Activated B cell treated with CpG ODN at 0.5 μM for 24 hours (primary cell): Measurements from ENCODE around the gene SPP1. TPM values are rescaled to one million over a fixed set of nuclear protein-coding genes. Genes with fewer than 3 reads are reported as not detected.

Source experiments
- ATAC-seq: fragments of 200-7000 bp; cut with Tn5 transposase; one replicate; pipeline ENCODE4 v1.10.0; 2021; ENCODE audit warnings: low read depth, mild to moderate bottlenecking, moderate library complexity
- CTCF ChIA-PET: fragments of 350-600 bp; sonication (Branson Sonifier 250); formaldehyde crosslinking; loops from one replicate; lab custom pipeline; 2021; ENCODE audit warnings: antibody characterized with exemption; lab: Charles Lee
- POLR2A ChIA-PET: fragments of 350-600 bp; sonication (Branson Sonifier 250); formaldehyde crosslinking; loops from one replicate; lab custom pipeline; 2021; ENCODE audit warnings: antibody characterized with exemption; lab: Charles Lee
- DNase-seq: peaks from one replicate; pipeline ENCODE4 v3.0.0; 2022
- H3K27ac Mint-ChIP-seq: one replicate; pipeline ENCODE4 v1.8.0; 2020; ENCODE audit warnings: mixed read lengths
- H3K27me3 Mint-ChIP-seq: one replicate; pipeline ENCODE4 v1.8.0; 2021; ENCODE audit warnings: mixed read lengths
- H3K36me3 Mint-ChIP-seq: one replicate; pipeline ENCODE4 v1.8.0; 2021; ENCODE audit warnings: low read depth, mixed read lengths
- H3K4me1 Mint-ChIP-seq: one replicate; pipeline ENCODE4 v1.8.0; 2021; ENCODE audit warnings: mixed read lengths
- H3K4me3 Mint-ChIP-seq: one replicate; pipeline ENCODE4 v1.8.0; 2020; ENCODE audit warnings: mild to moderate bottlenecking, mixed read lengths
- H3K9me3 Mint-ChIP-seq: one replicate; pipeline ENCODE4 v1.8.0; 2020; ENCODE audit warnings: mixed read lengths
- intact Hi-C: fragments of 100-400 bp; cut with micrococcal nuclease; formaldehyde crosslinking; loops from one replicate; pipeline ENCODE4 v1.15.1; 2024
- total RNA-seq: library from RNA; stranded (reverse); gene quantifications from 2 replicates; pipeline ENCODE4 v1.2.3, GENCODE V29; 2022
- TF ChIP-seq, protein P1 (sequence below): fragments of 200-600 bp; IDR thresholded peaks from one replicate; pipeline ENCODE4 v1.8.0; 2022; ENCODE audit warnings: antibody characterized with exemption, mild to moderate bottlenecking

The SPP1 gene
- total RNA-seq, 1 donor from 2014 or later: not detected

DNA sequence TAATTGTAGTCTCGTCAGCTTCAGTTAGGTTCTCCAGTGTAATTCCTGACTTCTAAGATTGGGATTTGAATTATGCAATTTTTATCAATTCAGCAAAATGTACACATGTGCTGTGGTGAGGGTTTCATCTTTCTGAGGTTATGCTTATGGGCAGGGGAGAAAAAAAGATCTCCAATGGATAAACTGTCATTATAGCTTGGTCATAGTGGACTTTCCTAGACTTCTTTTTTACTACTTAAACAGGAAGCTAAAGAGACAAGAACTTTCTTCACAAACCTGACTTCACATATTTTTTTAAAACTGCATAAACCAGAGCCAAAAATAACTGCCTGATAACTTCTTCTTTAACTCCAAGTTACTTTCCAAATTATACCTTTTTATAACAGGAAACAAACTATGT is 21.7 kb upstream of the SPP1 start:
- Mint-ChIP-seq H3K36me3 (no peaks in the 10 kb centered on the region), H3K4me3 (no peak overlapping the region), H3K4me1 (no peaks in the 10 kb centered on the region), H3K27ac (no peak overlapping the region), H3K9me3 (no peaks in the 10 kb centered on the region), H3K27me3 (no peaks in the 10 kb centered on the region)
- ATAC-seq (no peak), DNase-seq (no peak)
- ChIA-PET CTCF (no interaction called here), POLR2A (no interaction called here)
- TF ChIP-seq, protein P1, sequence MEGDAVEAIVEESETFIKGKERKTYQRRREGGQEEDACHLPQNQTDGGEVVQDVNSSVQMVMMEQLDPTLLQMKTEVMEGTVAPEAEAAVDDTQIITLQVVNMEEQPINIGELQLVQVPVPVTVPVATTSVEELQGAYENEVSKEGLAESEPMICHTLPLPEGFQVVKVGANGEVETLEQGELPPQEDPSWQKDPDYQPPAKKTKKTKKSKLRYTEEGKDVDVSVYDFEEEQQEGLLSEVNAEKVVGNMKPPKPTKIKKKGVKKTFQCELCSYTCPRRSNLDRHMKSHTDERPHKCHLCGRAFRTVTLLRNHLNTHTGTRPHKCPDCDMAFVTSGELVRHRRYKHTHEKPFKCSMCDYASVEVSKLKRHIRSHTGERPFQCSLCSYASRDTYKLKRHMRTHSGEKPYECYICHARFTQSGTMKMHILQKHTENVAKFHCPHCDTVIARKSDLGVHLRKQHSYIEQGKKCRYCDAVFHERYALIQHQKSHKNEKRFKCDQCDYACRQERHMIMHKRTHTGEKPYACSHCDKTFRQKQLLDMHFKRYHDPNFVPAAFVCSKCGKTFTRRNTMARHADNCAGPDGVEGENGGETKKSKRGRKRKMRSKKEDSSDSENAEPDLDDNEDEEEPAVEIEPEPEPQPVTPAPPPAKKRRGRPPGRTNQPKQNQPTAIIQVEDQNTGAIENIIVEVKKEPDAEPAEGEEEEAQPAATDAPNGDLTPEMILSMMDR: no peak
- intact Hi-C loops: no loop called here

DNA sequence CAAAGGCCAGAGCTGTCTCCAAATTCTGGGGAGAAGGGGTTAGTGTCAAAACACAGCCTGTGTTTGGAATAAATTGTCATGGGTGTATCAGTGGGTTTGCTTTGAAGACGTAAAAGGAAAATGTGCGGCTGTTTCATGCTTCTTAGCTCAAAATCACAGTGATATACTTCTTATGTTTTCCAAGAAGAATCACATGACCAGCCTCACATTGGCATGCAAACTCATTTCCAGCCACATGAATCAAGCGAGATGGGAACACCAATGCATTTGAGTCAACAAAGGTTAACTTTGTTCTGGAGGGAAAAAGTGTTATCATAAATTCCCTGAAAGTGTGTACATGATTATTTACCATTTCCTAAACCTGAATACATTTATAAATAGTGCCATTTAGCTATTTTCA is 19.0 kb upstream of the SPP1 start:
- Mint-ChIP-seq H3K27me3 (no peaks in the 10 kb centered on the region), H3K9me3 (no peaks in the 10 kb centered on the region), H3K4me3 (no peak overlapping the region), H3K36me3 (no peaks in the 10 kb centered on the region), H3K4me1 (no peaks in the 10 kb centered on the region), H3K27ac (no peak overlapping the region)
- TF ChIP-seq, protein P1: no peak
- DNase-seq: no peak
- POLR2A ChIA-PET: no interaction called here
- intact Hi-C loops: no loop called here
- ATAC-seq: no peak
- CTCF ChIA-PET: no interaction called here

DNA sequence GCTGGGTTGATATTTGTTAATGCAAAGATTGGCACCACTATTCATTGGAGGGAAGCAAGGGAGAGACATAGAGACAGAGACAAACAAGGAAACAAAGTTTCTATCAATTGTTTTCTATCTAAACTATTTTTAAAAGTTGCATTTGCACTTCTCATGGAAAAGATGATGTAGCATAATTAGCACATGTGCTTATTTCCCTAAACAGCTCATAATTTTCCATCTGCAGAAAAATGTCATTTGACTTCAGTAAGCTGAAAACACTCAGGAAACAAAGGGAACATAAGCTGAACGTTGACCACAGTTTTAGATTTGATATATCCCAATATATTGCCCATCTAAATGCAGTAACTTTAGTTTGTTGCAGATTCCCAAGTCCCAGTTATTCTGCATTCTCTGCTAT is 18.5 kb upstream of the SPP1 start:
- H3K36me3 Mint-ChIP-seq: no peaks in the 10 kb centered on the region
- ATAC-seq: no peak
- no peak overlapping the region for H3K4me3 Mint-ChIP-seq
- CTCF ChIA-PET: interaction anchor here (1.0 kb wide), 1 partner anchor 17 kb away, joined by 3 read pairs; no protein-coding TSS in a partner anchor
- no peaks in the 10 kb centered on the region for H3K27me3 Mint-ChIP-seq
- no peaks in the 10 kb centered on the region for H3K9me3 Mint-ChIP-seq
- POLR2A ChIA-PET: no interaction called here
- no peaks in the 10 kb centered on the region for H3K4me1 Mint-ChIP-seq
- DNase-seq: no peak
- no peak overlapping the region for H3K27ac Mint-ChIP-seq
- intact Hi-C loops: no loop called here
- TF ChIP-seq, protein P1: no peak

DNA sequence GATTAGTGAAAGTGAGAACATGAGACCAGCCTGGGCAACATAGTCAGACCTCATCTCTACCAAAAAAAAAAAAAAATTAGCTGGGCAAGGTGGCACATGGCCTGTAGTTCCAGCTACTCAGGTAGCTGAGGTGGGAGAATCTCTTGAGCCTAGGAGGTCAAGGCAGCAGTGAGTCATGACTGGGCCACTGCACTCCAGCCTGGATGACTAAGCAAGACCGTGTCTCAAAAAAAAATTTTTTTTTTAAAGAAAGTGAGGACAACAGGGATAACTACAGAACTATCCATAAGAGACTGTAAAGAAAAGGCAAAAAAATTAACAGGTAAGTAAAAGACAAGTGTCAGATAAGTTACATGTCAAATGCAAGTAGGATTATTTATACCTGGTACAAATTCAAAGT is 13.5 kb upstream of the SPP1 start:
- Mint-ChIP-seq H3K36me3 (no peaks in the 10 kb centered on the region), H3K4me1 (no peaks in the 10 kb centered on the region), H3K9me3 (no peaks in the 10 kb centered on the region), H3K27ac (no peak overlapping the region), H3K27me3 (no peaks in the 10 kb centered on the region), H3K4me3 (no peak overlapping the region)
- intact Hi-C loops: no loop called here
- POLR2A ChIA-PET: no interaction called here
- ATAC-seq: no peak
- no peak for DNase-seq
- CTCF ChIA-PET: interaction anchor here (4.3 kb wide), 1 partner anchor 12 kb away, joined by 13 read pairs; no protein-coding TSS in a partner anchor
- TF ChIP-seq, protein P1: no peak

DNA sequence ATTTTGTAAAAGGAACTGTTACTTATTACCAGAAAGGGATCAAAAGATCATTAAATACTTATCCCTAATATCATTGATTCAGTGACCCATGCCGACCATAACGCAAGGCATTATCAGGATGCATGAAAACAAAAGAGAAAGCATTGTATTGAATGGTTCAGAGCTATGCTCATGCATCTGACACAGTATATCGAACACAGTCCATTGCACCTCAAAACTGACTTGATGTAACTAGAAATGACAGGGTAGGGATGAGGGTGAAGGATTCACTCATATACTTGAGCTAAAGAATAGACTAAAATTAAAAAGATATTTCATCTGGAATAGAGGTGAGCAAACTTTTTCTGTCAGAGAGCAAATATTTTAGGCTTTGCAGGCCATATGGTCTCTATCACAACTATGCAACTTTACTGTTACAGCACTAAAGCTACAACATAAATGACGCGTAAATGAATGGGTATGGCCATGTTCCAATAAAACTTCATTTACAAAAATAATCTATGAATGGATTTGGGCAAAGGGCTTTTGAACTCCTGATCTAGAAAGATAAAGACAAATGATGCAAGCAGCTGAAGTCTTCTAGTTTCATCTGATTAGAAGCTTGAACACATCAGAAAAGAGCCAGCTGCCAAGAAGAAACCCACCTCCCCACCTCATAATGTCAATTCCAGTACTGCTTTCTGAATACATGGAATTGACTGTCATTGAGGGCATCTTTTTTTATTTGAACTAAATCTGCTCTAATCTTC is 12.9 kb upstream of the SPP1 start:
- DNase-seq: no peak
- ChIA-PET CTCF (interaction anchor here (4.3 kb wide), 1 partner anchor 11 kb away, joined by 13 read pairs; no protein-coding TSS in a partner anchor), POLR2A (no interaction called here)
- Mint-ChIP-seq H3K36me3 (no peaks in the 10 kb centered on the region), H3K4me3 (no peak overlapping the region), H3K9me3 (no peaks in the 10 kb centered on the region), H3K27ac (no peak overlapping the region), H3K4me1 (no peaks in the 10 kb centered on the region), H3K27me3 (no peaks in the 10 kb centered on the region)
- TF ChIP-seq, protein P1: no peak
- no peak for ATAC-seq
- intact Hi-C loops: no loop called here
